Tibial nerve (tissue), 3 donors: ENCODE measurements around the gene APOA1.

ENCODE experiments used
- POLR2A ChIP-seq, 2 donors: fragments of 450-650 bp; IDR thresholded peaks; one replicate each; pipeline ENCODE4 v1.6.1; 2017; ENCODE audit warnings: antibody characterized with exemption in 2 of 2, mild to moderate bottlenecking in 2 of 2, moderate library complexity in 2 of 2
- TF ChIP-seq, protein P1 (sequence below), 5 experiments: fragments of 200-600 bp in 3 of 5; fragments of 450-650 bp in 2 of 5; sonication (generic) in 3 of 5; IDR thresholded peaks; one replicate each; pipeline ENCODE4 v1.5.1; 2016 to 2019; ENCODE audit warnings: antibody characterized with exemption in 5 of 5, mild to moderate bottlenecking in 3 of 5, moderate library complexity in 2 of 5

DNA sequence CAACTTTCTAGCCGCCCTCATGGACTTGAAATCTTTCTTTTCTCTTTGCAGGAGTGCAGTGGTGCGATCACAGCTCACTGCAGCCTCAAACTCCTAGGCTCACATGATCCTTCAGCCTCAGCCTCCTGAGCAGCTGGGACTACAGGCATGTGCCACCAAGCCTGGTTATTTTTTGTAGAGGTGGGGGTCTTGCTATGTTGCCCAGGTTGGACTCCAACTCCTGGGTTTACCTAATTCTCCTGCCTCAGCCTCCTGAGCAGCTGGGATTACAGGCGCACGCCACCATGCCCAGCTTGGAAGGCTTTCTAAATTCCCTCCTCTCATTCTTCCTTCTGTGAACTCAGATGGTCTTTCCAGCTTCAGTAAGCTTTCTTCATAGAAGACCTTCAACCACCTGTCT is 4.7 kb upstream of the APOA1 start:
- TF ChIP-seq, protein P1, sequence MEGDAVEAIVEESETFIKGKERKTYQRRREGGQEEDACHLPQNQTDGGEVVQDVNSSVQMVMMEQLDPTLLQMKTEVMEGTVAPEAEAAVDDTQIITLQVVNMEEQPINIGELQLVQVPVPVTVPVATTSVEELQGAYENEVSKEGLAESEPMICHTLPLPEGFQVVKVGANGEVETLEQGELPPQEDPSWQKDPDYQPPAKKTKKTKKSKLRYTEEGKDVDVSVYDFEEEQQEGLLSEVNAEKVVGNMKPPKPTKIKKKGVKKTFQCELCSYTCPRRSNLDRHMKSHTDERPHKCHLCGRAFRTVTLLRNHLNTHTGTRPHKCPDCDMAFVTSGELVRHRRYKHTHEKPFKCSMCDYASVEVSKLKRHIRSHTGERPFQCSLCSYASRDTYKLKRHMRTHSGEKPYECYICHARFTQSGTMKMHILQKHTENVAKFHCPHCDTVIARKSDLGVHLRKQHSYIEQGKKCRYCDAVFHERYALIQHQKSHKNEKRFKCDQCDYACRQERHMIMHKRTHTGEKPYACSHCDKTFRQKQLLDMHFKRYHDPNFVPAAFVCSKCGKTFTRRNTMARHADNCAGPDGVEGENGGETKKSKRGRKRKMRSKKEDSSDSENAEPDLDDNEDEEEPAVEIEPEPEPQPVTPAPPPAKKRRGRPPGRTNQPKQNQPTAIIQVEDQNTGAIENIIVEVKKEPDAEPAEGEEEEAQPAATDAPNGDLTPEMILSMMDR (IDR thresholded peaks at IDR 0.05), result no peak
- no peak for TF ChIP-seq POLR2A (IDR thresholded peaks at IDR 0.05)
